ENCODE measurements around the gene TRABD2B.

TRABD2B gene

DNA sequence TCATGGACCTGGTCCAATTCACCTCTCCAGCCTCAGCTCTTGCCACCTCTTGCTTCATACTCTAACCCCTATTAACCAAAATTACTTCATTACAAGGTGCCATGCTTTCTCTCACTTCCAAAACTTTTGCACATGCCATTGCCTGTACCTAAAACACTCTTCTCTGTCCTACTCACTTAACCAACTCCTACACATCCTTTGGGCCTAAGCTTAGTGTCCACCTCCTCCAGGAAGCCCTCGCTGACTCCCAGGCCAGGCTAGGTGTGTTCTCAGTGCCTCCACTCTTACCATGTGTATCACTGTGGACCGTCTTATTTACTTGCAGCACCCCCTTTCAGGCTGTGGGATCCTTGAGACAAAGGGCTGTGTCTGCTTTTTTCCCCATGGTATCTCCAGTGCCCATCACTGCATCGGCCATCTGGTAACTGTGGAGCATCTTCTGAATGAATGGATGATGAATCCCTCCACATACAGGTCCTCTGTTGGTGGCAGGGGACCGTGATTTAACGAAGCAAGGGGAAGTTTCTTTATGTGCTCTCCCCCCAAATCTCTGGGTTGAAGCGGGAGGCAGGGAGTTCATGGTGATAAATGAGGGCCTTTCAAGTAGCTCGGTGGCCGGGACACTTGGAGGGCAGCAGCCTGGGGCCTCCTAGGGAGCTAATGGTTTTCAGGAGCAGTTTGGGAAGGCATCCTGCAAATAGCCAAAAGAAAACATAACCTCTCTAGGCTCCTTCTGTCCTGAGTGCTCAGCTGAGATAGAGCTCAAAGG lies 111.9 kb downstream of the TRABD2B start:
- Mint-ChIP-seq H3K27ac (no peak overlapping the region), H3K9me3 (no peaks in the 10 kb centered on the region), H3K4me1 (no peaks in the 10 kb centered on the region), H3K27me3 (peaks cover 8% of the 10 kb centered on the region), H3K36me3 (no peaks in the 10 kb centered on the region), H3K4me3 (no peak overlapping the region)

DNA sequence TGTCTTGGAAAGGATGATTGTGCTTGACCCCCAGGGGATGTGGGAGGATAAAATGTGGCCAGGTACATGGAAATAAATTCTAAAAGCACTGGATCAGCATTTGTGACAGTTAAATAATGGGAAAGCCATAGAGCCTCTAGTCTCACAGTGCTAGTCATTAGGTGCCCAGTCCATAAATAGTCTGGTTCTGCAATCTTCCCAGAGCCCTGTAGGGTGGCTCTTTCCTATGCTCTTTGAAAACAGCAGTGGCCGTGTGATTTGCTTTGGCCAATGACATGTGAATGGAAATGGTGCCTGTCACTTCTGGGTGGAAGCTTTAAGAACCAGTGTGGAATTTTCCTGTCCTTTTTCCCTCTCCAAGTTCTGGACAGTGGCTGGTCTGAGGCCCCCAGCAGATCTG lies 113.2 kb downstream of the TRABD2B start:
- Mint-ChIP-seq H3K27ac (no peak overlapping the region), H3K9me3 (no peaks in the 10 kb centered on the region), H3K4me1 (no peaks in the 10 kb centered on the region), H3K27me3 (peaks cover 4% of the 10 kb centered on the region), H3K36me3 (no peaks in the 10 kb centered on the region), H3K4me3 (no peak overlapping the region)

DNA sequence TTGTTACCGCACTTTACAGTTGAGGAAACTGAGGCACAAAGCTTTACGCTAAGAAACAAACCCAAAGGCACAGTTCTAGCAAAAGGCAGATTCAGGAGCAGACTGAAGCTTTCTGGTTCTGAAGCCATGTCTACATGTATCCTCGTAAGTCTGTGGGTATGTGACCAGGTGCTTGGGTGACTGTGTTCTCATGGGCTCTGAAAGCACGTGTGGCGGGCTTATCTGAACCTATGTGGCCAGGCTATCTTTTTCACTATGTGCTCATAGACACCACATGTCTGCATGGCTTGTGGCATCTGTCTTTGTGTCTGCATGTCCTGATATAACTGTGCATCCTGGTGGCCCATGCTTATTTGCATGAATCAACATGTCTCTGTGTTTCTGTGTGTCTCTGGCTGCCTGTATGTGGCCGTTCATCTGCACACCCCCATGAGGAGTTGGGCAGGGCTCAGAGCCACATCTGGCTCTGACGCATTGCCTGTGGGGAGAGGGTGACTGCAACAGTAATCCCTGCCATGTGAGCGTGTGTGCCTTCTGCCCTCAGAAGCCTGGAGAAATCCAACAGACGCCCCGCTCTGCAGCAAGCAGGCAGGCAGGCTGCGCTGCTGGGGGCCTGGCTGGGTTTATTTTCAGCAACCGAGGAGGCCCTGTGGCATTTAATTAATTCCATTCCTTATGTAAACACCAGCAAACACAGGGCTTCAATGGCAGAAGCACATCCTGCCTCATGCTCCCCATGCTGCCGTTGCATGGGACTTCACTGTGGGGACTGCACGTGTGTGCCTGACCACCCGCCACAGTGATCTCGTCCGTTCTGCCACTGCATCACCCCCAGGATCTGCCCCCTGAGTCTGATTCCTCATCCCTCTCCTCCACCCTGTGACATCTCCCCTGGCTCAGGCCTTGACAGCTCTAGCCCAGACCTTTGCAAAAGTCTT lies 115.4 kb downstream of the TRABD2B start:
- Mint-ChIP-seq H3K36me3 (no peaks in the 10 kb centered on the region), H3K9me3 (no peaks in the 10 kb centered on the region), H3K27ac (no peak overlapping the region), H3K4me3 (no peak overlapping the region), H3K4me1 (no peaks in the 10 kb centered on the region), H3K27me3 (no peaks in the 10 kb centered on the region)

DNA sequence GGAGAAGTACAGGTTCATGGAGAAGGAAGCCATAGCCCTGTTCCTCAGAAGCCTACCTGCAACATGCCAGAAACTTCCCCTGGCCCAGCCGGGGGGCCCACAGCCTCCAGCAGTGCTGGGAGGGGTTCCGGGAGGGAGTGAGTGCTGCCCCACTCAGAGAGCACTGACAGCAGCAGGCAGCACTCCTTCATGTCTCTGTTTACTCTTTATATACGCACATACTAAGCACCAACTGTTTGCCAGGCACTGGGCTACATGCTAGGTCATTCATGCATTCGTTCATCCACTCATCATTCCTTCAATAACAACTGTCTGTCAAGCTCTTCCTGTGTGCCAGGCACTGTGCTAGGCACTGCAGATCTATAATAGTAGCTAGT lies 120.6 kb downstream of the TRABD2B start:
- no peak overlapping the region for H3K4me3 Mint-ChIP-seq
- H3K9me3 Mint-ChIP-seq, result no peaks in the 10 kb centered on the region
- H3K27ac Mint-ChIP-seq, result no peak overlapping the region
- H3K36me3 Mint-ChIP-seq, result no peaks in the 10 kb centered on the region
- no peaks in the 10 kb centered on the region for H3K4me1 Mint-ChIP-seq
- peaks cover 1% of the 10 kb centered on the region for H3K27me3 Mint-ChIP-seq

DNA sequence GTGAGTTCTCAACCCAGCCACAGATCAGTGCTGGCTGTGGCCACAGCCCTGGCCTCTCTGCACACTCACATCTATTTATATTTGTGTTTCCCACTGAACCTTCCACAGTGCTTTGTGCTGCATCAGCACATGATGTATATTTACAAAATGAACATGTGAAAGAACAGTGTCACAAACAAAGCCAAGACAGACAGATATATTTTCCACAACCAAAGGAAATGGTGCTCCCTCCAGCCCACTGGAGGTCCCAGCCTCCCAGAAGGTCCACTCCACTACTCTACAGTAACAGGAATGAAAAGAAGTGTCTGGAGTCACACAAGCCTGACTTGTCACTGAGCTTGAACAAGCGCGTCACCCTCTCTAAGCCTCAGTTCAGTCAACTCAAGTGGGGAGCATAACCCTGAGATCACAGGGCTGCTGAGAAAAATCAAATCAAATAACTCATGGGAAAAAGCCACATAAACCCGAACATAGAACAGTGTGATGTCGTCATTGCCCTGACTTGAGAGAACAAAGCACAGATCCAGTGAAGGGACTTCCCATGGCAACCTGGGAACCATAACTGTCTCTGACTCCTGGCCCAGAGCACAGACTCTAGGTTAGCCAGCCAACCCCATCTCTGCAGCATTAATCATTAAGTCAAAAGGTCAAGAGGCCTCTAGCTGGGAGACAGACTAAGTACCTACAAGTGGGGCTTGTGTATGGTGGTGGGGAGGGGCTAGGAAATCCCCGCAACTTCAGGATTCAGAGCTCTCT lies 121.2 kb downstream of the TRABD2B start:
- Mint-ChIP-seq H3K36me3 (no peaks in the 10 kb centered on the region), H3K27ac (no peak overlapping the region)

DNA sequence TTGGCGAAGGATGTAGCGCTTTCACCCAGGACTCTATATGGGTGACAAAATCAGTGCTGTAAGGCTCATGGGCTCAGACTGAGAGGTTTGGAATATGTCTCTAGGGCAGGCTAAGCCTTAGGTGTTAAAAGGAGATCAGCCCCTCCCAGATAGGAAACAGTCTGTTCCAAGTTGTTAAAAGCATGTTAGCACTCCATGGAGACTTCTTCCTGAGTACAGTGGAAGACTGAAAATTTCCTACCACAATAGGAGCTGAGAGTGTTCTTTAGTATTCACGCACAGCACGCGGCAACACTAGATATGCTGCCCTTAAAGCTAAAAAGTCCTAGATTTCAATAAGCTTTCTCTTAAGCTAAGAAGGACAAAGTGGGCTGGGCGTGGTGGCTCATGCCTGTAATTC lies 122.1 kb downstream of the TRABD2B start:
- no peaks in the 10 kb centered on the region for H3K9me3 Mint-ChIP-seq

More for the DNA sequence above, 121.2 kb downstream of the TRABD2B start:
- H3K4me1 Mint-ChIP-seq, result no peaks in the 10 kb centered on the region
- no peak overlapping the region for H3K4me3 Mint-ChIP-seq
- H3K27me3 Mint-ChIP-seq, result peaks cover 1% of the 10 kb centered on the region
- H3K9me3 Mint-ChIP-seq, result no peaks in the 10 kb centered on the region

DNA sequence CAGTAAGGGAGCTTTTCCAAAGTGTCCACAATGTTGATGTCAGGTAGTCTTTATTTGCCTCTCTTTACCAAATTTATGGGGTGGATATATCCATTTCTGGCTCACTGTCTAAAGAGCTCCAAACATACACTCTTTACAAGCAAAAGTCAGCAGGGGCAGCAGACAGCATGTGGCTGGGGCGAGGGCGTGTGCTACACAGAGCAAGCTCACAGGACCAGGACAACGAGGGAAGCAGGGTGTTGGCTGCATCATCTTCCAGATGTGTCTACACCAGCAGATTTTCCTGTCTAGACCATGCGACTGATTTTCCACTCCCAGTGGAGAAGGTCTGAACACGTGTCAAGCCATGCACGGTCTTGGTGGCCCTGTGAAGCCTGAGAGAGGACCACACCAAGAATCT lies 123.8 kb downstream of the TRABD2B start:
- Mint-ChIP-seq H3K27me3 (peaks cover 1% of the 10 kb centered on the region), H3K4me3 (no peak overlapping the region), H3K4me1 (no peaks in the 10 kb centered on the region), H3K36me3 (no peaks in the 10 kb centered on the region), H3K9me3 (no peaks in the 10 kb centered on the region), H3K27ac (no peak overlapping the region)

More for the DNA sequence above, 122.1 kb downstream of the TRABD2B start:
- Mint-ChIP-seq H3K27me3 (peaks cover 1% of the 10 kb centered on the region), H3K4me1 (no peaks in the 10 kb centered on the region), H3K4me3 (no peak overlapping the region), H3K36me3 (no peaks in the 10 kb centered on the region), H3K27ac (no peak overlapping the region)

DNA sequence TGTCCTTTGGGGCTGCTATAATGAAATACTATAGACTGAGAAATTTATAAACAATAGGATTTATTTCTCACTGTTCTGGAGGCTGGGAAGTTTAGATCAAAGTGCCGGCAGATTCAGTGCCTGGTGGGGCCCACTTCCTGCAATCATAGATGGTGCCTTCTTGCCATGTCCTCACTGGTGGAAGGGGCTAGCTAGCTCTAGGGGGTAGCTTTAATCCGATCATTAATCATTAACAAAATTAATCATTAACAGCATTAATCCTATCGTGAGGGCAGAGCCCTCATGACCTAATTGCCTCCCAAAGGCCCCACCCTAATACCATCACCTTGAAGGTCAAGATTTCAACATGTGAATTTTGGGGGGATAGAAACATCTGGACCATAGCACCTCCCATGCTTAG lies 124.3 kb downstream of the TRABD2B start:
- no peaks in the 10 kb centered on the region for H3K9me3 Mint-ChIP-seq
- H3K27ac Mint-ChIP-seq, result no peak overlapping the region
- H3K27me3 Mint-ChIP-seq, result peaks cover 1% of the 10 kb centered on the region
- no peak overlapping the region for H3K4me3 Mint-ChIP-seq
- H3K4me1 Mint-ChIP-seq, result no peaks in the 10 kb centered on the region
- no peaks in the 10 kb centered on the region for H3K36me3 Mint-ChIP-seq

DNA sequence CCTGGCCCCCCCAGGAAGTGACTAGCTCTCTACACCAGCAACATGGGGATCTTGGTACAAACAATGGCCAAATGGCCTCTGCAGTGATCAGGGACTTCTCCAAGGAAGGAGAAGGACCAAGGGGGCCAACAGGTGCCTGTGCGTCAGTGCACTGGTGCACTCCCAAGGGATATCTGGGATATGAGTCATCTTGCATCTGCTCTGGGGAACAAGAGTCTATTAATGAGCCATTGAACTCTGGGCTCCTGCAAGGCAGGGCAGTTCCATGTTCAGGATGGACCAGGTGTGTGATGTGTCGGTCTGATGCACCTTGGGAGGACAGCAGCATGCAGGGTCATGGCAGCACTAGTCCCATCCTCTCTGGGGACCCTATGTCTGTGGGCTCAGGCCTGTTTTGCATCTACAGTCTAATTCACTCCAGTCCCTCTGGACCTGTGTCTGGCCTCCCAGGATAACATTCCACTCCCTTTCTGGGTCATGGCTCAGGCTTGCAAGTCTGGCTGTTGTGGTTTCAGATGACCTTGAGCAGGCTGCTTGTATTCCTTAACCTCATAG lies 125.3 kb downstream of the TRABD2B start:
- H3K27me3 Mint-ChIP-seq, result peaks cover 1% of the 10 kb centered on the region
- H3K27ac Mint-ChIP-seq, result no peak overlapping the region
- H3K4me1 Mint-ChIP-seq, result no peaks in the 10 kb centered on the region
- H3K4me3 Mint-ChIP-seq, result no peak overlapping the region
- H3K9me3 Mint-ChIP-seq, result no peaks in the 10 kb centered on the region
- no peaks in the 10 kb centered on the region for H3K36me3 Mint-ChIP-seq

DNA sequence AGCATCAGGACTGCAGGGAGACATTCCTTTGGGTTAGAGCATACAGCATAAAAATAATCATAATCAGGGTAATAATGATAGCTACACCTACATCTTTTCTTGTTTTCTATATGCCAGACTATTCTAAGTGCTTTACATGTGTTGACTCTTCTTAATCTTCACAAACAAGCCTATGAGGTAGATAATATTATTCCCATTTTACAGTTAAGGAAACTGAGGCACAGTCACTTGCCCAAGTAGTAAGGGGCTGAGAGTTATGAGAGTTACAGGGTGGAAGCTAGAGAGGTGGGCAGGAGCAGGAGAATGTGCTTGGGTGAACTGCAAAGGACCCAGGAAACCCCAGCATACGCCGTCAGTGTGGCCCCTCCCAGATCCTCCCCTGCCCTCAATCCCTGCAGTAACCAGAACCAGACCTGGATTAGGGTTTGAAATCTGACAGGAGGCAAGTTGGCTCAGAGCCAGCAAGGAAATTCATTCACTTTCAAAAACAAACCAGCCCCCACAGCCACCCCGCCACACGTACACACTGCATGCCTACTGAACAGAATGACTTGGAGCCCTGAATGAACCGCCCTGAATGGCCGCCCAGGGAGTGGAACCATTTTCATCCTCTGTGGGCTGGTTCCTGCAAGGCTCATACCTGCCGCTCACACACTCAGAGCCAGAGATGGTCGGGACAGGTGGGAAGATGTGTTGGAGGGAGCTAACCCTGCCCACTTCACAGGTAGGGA lies 126.1 kb downstream of the TRABD2B start:
- H3K4me3 Mint-ChIP-seq, result no peak overlapping the region
- no peaks in the 10 kb centered on the region for H3K27me3 Mint-ChIP-seq
- no peaks in the 10 kb centered on the region for H3K36me3 Mint-ChIP-seq
- no peak overlapping the region for H3K27ac Mint-ChIP-seq
- H3K4me1 Mint-ChIP-seq, result no peaks in the 10 kb centered on the region
- no peaks in the 10 kb centered on the region for H3K9me3 Mint-ChIP-seq

DNA sequence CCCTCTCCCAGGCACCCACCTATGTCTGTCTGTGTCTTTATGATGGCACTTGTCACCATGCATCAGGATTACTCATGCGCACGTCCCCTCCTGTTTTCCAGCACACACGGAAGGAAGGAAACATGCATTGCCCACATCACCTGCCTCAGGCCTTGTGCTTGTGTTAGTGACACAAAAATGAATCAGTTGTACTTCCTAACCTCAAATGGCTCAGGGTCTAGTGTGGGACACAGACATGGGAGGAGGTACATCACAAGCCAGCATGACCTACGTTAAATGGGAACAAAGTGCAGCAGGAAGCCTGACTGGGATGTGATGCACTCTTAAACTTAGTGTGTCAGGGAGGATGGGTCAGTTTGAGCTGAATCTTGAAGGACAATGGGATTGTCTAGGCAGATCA lies 126.7 kb downstream of the TRABD2B start:
- no peaks in the 10 kb centered on the region for H3K27me3 Mint-ChIP-seq
- no peaks in the 10 kb centered on the region for H3K9me3 Mint-ChIP-seq
- no peaks in the 10 kb centered on the region for H3K4me1 Mint-ChIP-seq
- no peak overlapping the region for H3K4me3 Mint-ChIP-seq
- no peak overlapping the region for H3K27ac Mint-ChIP-seq
- H3K36me3 Mint-ChIP-seq, result no peaks in the 10 kb centered on the region

DNA sequence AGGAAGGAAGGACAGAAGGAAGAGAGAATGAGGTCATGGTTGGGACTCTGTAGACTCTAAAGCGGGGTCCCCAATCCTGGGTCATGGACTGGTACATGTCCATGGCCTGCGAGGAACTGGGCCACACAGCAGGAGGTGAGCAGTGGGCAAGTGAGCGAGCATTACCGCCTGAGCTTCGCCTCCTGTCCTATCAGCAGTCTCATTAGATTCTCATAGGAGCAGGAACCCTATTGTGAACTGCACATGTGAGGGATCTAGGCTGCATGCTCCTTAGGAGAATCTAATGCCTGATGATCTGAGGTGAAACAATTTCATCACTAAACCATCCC lies 128.9 kb downstream of the TRABD2B start:
- Mint-ChIP-seq H3K9me3 (no peaks in the 10 kb centered on the region), H3K4me3 (no peak overlapping the region), H3K36me3 (no peaks in the 10 kb centered on the region), H3K27me3 (no peaks in the 10 kb centered on the region), H3K27ac (no peak overlapping the region), H3K4me1 (no peaks in the 10 kb centered on the region)

DNA sequence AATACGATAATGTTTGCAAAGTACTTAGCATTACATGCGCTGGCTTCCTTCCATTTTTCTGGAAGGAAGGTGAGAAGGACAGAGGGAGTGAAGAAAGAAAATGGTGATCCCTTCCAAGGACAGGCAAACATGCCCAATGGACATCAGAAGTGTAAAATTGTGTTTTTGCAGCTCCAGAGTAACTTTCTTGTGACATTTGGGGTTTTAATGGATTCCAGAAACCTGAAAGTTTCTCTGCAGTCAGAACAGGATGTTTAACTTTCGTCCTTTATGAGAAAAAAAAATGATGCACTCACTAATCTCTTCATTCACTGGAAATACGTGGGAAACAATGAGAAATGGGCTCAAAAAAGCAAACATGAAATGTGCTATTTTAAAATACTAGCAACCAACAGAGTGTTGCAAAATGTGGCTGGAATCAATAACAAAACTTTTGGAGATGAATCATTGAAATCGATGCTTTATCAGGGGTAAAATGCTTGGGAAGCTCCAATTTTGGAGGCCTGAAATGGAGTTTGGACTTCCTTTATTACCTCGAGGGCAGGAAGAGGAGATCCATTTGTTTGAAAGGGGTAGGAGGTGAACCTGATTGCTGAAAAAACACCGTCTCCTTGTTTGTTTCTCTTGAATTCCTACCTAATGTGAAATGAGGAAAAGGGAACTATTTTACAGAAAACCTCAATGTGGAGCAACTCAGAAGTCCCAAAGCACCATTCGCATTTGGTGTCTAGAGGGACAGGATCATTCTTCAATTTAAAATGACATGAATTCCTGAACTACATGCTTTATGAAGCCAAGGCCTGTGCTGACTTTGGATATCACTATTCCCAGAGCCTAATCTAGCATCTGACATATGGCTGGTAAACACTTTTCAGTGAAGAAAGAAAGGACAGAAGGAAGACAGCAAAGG lies 129.5 kb downstream of the TRABD2B start:
- Mint-ChIP-seq H3K36me3 (no peaks in the 10 kb centered on the region), H3K4me3 (no peak overlapping the region), H3K27me3 (no peaks in the 10 kb centered on the region), H3K9me3 (no peaks in the 10 kb centered on the region), H3K27ac (no peak overlapping the region), H3K4me1 (no peaks in the 10 kb centered on the region)
